Neural progenitor cell (in vitro differentiated cells): ENCODE results near the gene FN3K. TPM values are rescaled to one million over a fixed set of nuclear protein-coding genes. Genes with fewer than 3 reads are reported as not detected.

ENCODE experiments used
- DNase-seq: peaks from one replicate; pipeline ENCODE4 v3.0.0-alpha.2; 2016; ENCODE audit warnings: low spot score
- H2AFZ ChIP-seq: fragments of 200-600 bp; sonication (generic); replicated peaks from 2 replicates; pipeline ENCODE4 v1.6.1; 2016; ENCODE audit warnings: antibody characterized with exemption
- H3F3A ChIP-seq: fragments of 200-600 bp; sonication (generic); 2 replicates; pipeline ENCODE4 v1.6.1; 2016; ENCODE audit warnings: antibody characterized with exemption, low read depth
- H3K27ac ChIP-seq: fragments of 200-600 bp; sonication (generic); 2 replicates; pipeline ENCODE4 v1.5.1; 2016; ENCODE audit warnings: mild to moderate bottlenecking
- H3K27me3 ChIP-seq: fragments of 200-600 bp; sonication (generic); 2 replicates; pipeline ENCODE4 v1.6.1; 2016; ENCODE audit warnings: mild to moderate bottlenecking, moderate library complexity
- H3K36me3 ChIP-seq: fragments of 200-600 bp; sonication (generic); 2 replicates; pipeline ENCODE4 v1.5.1; 2016
- H3K4me1 ChIP-seq: fragments of 200-600 bp; sonication (generic); 2 replicates; pipeline ENCODE4 v1.6.1; 2016; ENCODE audit warnings: mixed run types
- H3K4me2 ChIP-seq: fragments of 200-600 bp; sonication (generic); 2 replicates; pipeline ENCODE4 v1.6.1; 2016
- H3K4me3 ChIP-seq: fragments of 200-600 bp; sonication (generic); 2 replicates; pipeline ENCODE4 v1.5.1; 2016
- H3K79me2 ChIP-seq: fragments of 200-600 bp; sonication (generic); 2 replicates; pipeline ENCODE4 v1.6.1; 2016; ENCODE audit warnings: low read depth
- H3K9ac ChIP-seq: fragments of 200-600 bp; sonication (generic); 2 replicates; pipeline ENCODE4 v1.6.1; 2016
- H3K9me3 ChIP-seq: fragments of 200-600 bp; sonication (generic); 2 replicates; pipeline ENCODE4 v1.5.1; 2016; ENCODE audit warnings: low read depth
- H4K20me1 ChIP-seq: fragments of 200-600 bp; sonication (generic); 2 replicates; pipeline ENCODE4 v1.6.1; 2016; ENCODE audit warnings: low read depth
- H3K27ac Mint-ChIP-seq: 3 replicates; pipeline ENCODE4 v1.8.0; 2021; ENCODE audit warnings: mixed read lengths
- H3K27me3 Mint-ChIP-seq: 2 replicates; pipeline ENCODE4 v1.8.0; 2022; ENCODE audit warnings: low read depth, mild to moderate bottlenecking, inconsistent platforms, moderate library complexity, mixed read lengths; ENCODE audit not compliant: insufficient read depth
- H3K36me3 Mint-ChIP-seq: 3 replicates; pipeline ENCODE4 v1.8.0; 2021; ENCODE audit warnings: mixed read lengths
- H3K4me1 Mint-ChIP-seq: 3 replicates; pipeline ENCODE4 v1.8.0; 2021; ENCODE audit warnings: mixed read lengths
- H3K4me3 Mint-ChIP-seq: 3 replicates; pipeline ENCODE4 v1.8.0; 2021; ENCODE audit warnings: mild to moderate bottlenecking, moderate library complexity, mixed read lengths
- H3K9me3 Mint-ChIP-seq: 3 replicates; pipeline ENCODE4 v1.8.0; 2020; ENCODE audit warnings: mixed read lengths
- EZH2 ChIP-seq: fragments of 200-600 bp; sonication (generic); IDR thresholded peaks from 2 replicates; pipeline ENCODE4 v1.6.1; 2017; ENCODE audit warnings: antibody characterized with exemption, mild to moderate bottlenecking, moderate library complexity
- EZH2phosphoT487 ChIP-seq: fragments of 200-600 bp; sonication (generic); IDR thresholded peaks from 2 replicates; pipeline ENCODE4 v1.6.1; 2017; ENCODE audit warnings: antibody characterized with exemption
- total RNA-seq: library from RNA; depleted of rRNA; stranded (reverse); fragments of >200 nt; gene quantifications from 2 replicates; pipeline ENCODE4 v1.2.3, GENCODE V29; 2015; ENCODE audit warnings: low replicate concordance
- TF ChIP-seq, protein P1 (sequence below): fragments of 200-600 bp; sonication (generic); IDR thresholded peaks from 2 replicates; pipeline ENCODE4 v1.5.1; 2017; ENCODE audit warnings: antibody characterized with exemption, mild to moderate bottlenecking

The FN3K gene
- total RNA-seq, 1 donor from 2014 or later = 3.3 TPM

DNA sequence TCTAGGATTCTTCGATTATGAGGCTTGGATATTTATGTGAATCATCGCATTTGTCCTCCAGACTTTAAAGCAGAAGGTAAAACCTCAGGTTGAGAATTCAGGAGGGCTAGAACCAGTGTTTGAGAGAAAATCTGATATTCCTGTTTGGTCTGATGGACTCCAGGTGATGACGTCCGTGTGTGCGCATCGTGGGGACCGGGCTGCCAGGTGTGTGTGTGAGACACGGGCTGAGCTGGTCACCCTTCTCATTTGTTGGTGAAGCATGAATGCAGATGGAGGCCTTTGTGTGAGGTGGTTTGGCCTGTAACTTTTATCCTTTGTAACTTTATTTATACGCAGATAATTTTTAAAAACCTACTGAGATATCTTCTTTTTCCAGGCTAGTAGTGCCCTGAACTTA, 61.6 kb downstream of the FN3K start:
- no peak overlapping the region for H3K4me2 ChIP-seq
- H3K4me3 ChIP-seq = no peak overlapping the region
- no peak overlapping the region for H3K27ac ChIP-seq
- no peak overlapping the region for H3K4me3 Mint-ChIP-seq
- peaks cover 4% of the 10 kb centered on the region for H3K27me3 Mint-ChIP-seq
- no peak overlapping the region for H3K27ac Mint-ChIP-seq
- H3K9me3 ChIP-seq = no peaks in the 10 kb centered on the region
- peaks cover 14% of the 10 kb centered on the region for H3K9me3 Mint-ChIP-seq
- no peaks in the 10 kb centered on the region for H3K4me1 ChIP-seq
- peaks cover 35% of the 10 kb centered on the region for H3K79me2 ChIP-seq
- H4K20me1 ChIP-seq = peaks cover 18% of the 10 kb centered on the region
- no peak for DNase-seq
- no peak overlapping the region for H2AFZ ChIP-seq
- H3K36me3 Mint-ChIP-seq = peaks cover 28% of the 10 kb centered on the region
- H3K36me3 ChIP-seq = no peaks in the 10 kb centered on the region
- TF ChIP-seq EZH2 (no peak), EZH2phosphoT487 (no peak)
- TF ChIP-seq, protein P1, sequence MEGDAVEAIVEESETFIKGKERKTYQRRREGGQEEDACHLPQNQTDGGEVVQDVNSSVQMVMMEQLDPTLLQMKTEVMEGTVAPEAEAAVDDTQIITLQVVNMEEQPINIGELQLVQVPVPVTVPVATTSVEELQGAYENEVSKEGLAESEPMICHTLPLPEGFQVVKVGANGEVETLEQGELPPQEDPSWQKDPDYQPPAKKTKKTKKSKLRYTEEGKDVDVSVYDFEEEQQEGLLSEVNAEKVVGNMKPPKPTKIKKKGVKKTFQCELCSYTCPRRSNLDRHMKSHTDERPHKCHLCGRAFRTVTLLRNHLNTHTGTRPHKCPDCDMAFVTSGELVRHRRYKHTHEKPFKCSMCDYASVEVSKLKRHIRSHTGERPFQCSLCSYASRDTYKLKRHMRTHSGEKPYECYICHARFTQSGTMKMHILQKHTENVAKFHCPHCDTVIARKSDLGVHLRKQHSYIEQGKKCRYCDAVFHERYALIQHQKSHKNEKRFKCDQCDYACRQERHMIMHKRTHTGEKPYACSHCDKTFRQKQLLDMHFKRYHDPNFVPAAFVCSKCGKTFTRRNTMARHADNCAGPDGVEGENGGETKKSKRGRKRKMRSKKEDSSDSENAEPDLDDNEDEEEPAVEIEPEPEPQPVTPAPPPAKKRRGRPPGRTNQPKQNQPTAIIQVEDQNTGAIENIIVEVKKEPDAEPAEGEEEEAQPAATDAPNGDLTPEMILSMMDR = no peak
- H3F3A ChIP-seq = no peaks in the 10 kb centered on the region
- H3K4me1 Mint-ChIP-seq = peaks cover 17% of the 10 kb centered on the region
- H3K27me3 ChIP-seq = no peaks in the 10 kb centered on the region
- no peak overlapping the region for H3K9ac ChIP-seq

DNA sequence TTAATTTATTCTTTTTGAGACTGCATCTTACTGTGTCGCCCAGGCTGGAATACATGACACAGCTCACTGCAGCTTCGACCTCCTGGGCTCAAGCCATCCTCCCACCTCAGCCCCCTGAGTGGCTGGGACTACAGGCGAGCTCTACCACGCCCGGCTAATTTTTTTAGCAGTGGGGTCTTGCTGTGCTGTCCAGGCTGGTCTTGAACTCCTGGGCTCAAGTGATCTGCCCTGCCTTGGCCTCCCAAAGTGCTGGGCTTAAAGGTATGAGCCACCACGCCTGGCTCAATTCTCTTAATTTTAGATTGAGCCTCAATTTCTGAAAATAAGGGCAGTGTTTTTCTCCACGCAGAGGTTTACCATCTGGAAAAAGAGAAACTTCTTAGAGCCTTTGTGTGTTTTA, 63.3 kb downstream of the FN3K start:
- Mint-ChIP-seq H3K27me3 (peaks cover 9% of the 10 kb centered on the region), H3K36me3 (peaks cover 34% of the 10 kb centered on the region), H3K9me3 (peaks cover 22% of the 10 kb centered on the region), H3K4me3 (no peak overlapping the region), H3K4me1 (peaks cover 20% of the 10 kb centered on the region), H3K27ac (no peak overlapping the region)
- H3K4me3 ChIP-seq = no peak overlapping the region
- no peak overlapping the region for H2AFZ ChIP-seq
- peaks cover 34% of the 10 kb centered on the region for H3K79me2 ChIP-seq
- peaks cover 16% of the 10 kb centered on the region for H4K20me1 ChIP-seq
- no peaks in the 10 kb centered on the region for H3K4me1 ChIP-seq
- no peak for DNase-seq
- H3F3A ChIP-seq = no peaks in the 10 kb centered on the region
- no peaks in the 10 kb centered on the region for H3K9me3 ChIP-seq
- H3K9ac ChIP-seq = no peak overlapping the region
- no peak overlapping the region for H3K27ac ChIP-seq
- no peak overlapping the region for H3K4me2 ChIP-seq
- H3K27me3 ChIP-seq = no peaks in the 10 kb centered on the region
- TF ChIP-seq, protein P1 = no peak
- no peak for TF ChIP-seq EZH2
- TF ChIP-seq EZH2phosphoT487 = no peak
- H3K36me3 ChIP-seq = no peaks in the 10 kb centered on the region

DNA sequence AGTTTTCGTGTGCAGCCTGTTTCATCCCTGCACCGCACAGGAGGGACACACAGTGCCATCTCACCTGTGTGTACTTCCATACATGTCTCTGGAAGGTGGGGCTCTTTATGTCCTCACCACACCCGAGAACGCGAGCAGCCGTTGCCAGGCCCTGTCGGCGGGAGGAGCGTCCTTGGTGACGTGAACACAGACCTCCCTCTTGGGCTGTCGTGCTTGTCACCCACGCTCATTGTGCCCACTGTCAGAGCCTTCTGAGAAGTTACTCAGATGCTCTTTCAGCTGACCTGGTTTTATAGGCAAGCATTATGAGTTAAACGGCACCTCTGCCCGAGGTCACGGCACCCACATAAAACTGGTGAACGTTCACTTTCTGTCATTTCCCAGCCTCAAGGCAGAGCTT, 64.2 kb downstream of the FN3K start:
- Histone ChIP-seq H3K36me3 (no peaks in the 10 kb centered on the region), H3K27ac (no peak overlapping the region), H4K20me1 (peaks cover 8% of the 10 kb centered on the region), H3K4me2 (no peak overlapping the region), H3K9me3 (no peaks in the 10 kb centered on the region), H3K79me2 (peaks cover 26% of the 10 kb centered on the region), H3F3A (no peaks in the 10 kb centered on the region), H3K27me3 (no peaks in the 10 kb centered on the region), H3K4me3 (no peak overlapping the region), H3K4me1 (no peaks in the 10 kb centered on the region), H3K9ac (no peak overlapping the region), H2AFZ (no peak overlapping the region)
- Mint-ChIP-seq H3K36me3 (peaks cover 34% of the 10 kb centered on the region), H3K27me3 (peaks cover 9% of the 10 kb centered on the region), H3K4me1 (peaks cover 14% of the 10 kb centered on the region), H3K9me3 (peaks cover 22% of the 10 kb centered on the region), H3K4me3 (no peak overlapping the region), H3K27ac (no peak overlapping the region)
- TF ChIP-seq EZH2 = no peak
- no peak for TF ChIP-seq EZH2phosphoT487
- TF ChIP-seq, protein P1 = no peak
- DNase-seq = no peak

Other genes with a start within 250 kb of the FN3K start
- 28.1 and 45.9 TPM in 2 replicates for gene FOXK2, start 215.9 kb upstream of the FN3K start, total RNA-seq
- gene WDR45B, start 87.2 kb upstream of the FN3K start, total RNA-seq = 110 and 145 TPM in 2 replicates
- gene RAB40B, start 36.9 kb upstream of the FN3K start, total RNA-seq = 5.6 and 10.3 TPM in 2 replicates
- gene FN3KRP, start 18.9 kb upstream of the FN3K start, total RNA-seq = 19.2 and 29.8 TPM in 2 replicates
- 76.4 and 85.0 TPM in 2 replicates for gene TBCD, start 16.4 kb downstream of the FN3K start, total RNA-seq
- not detected in 2 replicates for gene ZNF750, start 104.4 kb downstream of the FN3K start, total RNA-seq